ENCODE results near the gene SETD6.

DNA sequence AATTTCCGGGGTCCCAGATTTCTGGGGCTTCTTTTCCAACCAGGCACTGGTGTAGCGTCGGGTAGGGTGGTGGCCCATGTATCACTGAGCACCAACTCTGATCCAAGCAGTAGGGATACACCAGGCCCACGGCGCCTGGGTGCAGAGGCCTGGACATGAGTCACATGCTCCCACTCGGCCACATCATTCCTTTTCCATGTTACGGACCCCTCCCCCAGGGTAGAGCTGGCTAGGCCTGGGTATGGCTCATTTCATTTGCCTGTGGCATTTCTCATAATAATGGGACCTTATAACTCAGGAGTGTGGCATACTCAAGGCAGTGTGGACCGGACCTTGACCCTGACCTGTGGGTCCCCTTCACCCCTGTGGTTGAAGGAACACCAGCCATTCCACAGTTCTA is 33.4 kb upstream of the SETD6 start:
- TF ChIP-seq, protein P1, sequence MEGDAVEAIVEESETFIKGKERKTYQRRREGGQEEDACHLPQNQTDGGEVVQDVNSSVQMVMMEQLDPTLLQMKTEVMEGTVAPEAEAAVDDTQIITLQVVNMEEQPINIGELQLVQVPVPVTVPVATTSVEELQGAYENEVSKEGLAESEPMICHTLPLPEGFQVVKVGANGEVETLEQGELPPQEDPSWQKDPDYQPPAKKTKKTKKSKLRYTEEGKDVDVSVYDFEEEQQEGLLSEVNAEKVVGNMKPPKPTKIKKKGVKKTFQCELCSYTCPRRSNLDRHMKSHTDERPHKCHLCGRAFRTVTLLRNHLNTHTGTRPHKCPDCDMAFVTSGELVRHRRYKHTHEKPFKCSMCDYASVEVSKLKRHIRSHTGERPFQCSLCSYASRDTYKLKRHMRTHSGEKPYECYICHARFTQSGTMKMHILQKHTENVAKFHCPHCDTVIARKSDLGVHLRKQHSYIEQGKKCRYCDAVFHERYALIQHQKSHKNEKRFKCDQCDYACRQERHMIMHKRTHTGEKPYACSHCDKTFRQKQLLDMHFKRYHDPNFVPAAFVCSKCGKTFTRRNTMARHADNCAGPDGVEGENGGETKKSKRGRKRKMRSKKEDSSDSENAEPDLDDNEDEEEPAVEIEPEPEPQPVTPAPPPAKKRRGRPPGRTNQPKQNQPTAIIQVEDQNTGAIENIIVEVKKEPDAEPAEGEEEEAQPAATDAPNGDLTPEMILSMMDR (IDR thresholded peaks at IDR 0.05): no peak
- TF ChIP-seq POLR2AphosphoS5 (IDR thresholded peaks at IDR 0.05; ENCODE audit: insufficient read depth in 1 of 2, low read depth in 1 of 2) (no peak), POLR2A (IDR thresholded peaks at IDR 0.05) (no peak)
